Calu3 (cell line): ENCODE measurements around the gene THADA. TPM values are rescaled to one million over a fixed set of nuclear protein-coding genes. Genes with fewer than 3 reads are reported as not detected.
"Not testable (repeated sequence)": the region's sequence is repeated elsewhere in the genome, so short reads cannot be mapped to it uniquely, and the experiment has no call there.

Source experiments
- BruUV-seq: library from RNA; stranded (reverse); fragments of 400-500 nt; replicated peaks from 2 replicates; lab custom pipeline; 2021; lab: Mats Ljungman, UMichigan
- CTCF ChIA-PET: fragments of 300-600 bp; sonication (Branson Sonifier 250); formaldehyde crosslinking; loops from one replicate; lab custom pipeline; 2022; ENCODE audit warnings: antibody characterized with exemption; lab: Charles Lee
- DNase-seq: peaks from one replicate; pipeline ENCODE4 v3.0.0; 2022
- H3K27ac Mint-ChIP-seq: one replicate; pipeline ENCODE4 v1.8.0; 2022; ENCODE audit warnings: mixed read lengths; ENCODE audit not compliant: unreplicated experiment
- H3K27me3 Mint-ChIP-seq: one replicate; pipeline ENCODE4 v1.8.0; 2022; ENCODE audit warnings: mixed read lengths; ENCODE audit not compliant: unreplicated experiment
- H3K36me3 Mint-ChIP-seq: one replicate; pipeline ENCODE4 v1.8.0; 2022; ENCODE audit warnings: mild to moderate bottlenecking, moderate library complexity, mixed read lengths; ENCODE audit not compliant: insufficient read depth, unreplicated experiment
- H3K4me1 Mint-ChIP-seq: one replicate; pipeline ENCODE4 v1.8.0; 2022; ENCODE audit warnings: mild to moderate bottlenecking, low read depth, mixed read lengths; ENCODE audit not compliant: unreplicated experiment
- H3K4me3 Mint-ChIP-seq: one replicate; pipeline ENCODE4 v1.8.0; 2022; ENCODE audit warnings: mild to moderate bottlenecking, low read depth, moderate library complexity, mixed read lengths; ENCODE audit not compliant: unreplicated experiment
- H3K9me3 Mint-ChIP-seq: one replicate; pipeline ENCODE4 v1.8.0; 2022; ENCODE audit warnings: low read depth, mixed read lengths; ENCODE audit not compliant: unreplicated experiment
- CTCF ChIP-seq: fragments of 200-600 bp; IDR thresholded peaks from one replicate; pipeline ENCODE4 v1.8.0; 2022; ENCODE audit warnings: antibody characterized with exemption; ENCODE audit not compliant: unreplicated experiment
- intact Hi-C: fragments of 100-400 bp; cut with micrococcal nuclease; formaldehyde crosslinking; loops from one replicate; pipeline ENCODE4 v1.10.0; 2022; ENCODE audit not compliant: unreplicated experiment
- total RNA-seq: library from RNA; stranded (reverse); gene quantifications from 2 replicates; pipeline ENCODE4 v1.2.3, GENCODE V29; 2022

Gene THADA
- total RNA-seq, 1 experiment from 2014 or later, result 35.5 TPM

- Mint-ChIP-seq H3K4me1 (no peaks in the 10 kb centered on the region), H3K4me3 (no peak overlapping the region), H3K36me3 (peaks cover 10% of the 10 kb centered on the region), H3K27ac (no peak overlapping the region), H3K9me3 (no peaks in the 10 kb centered on the region), H3K27me3 (no peaks in the 10 kb centered on the region)
- intact Hi-C loops, result no loop called here
- TF ChIP-seq CTCF, result no peak
- CTCF ChIA-PET, result no interaction called here
- no peak for DNase-seq
- no TSS peak for BruUV-seq
Observed at GRCh38 chr2:43537137-43537536, 58.7 kb downstream of the THADA start.

GRCh38 chr2:43534569-43534968, 61.3 kb downstream of the THADA start:
- H3K27me3 Mint-ChIP-seq, result no peaks in the 10 kb centered on the region
- no TSS peak for BruUV-seq
- H3K4me3 Mint-ChIP-seq, result no peak overlapping the region
- H3K27ac Mint-ChIP-seq, result no peak overlapping the region
- CTCF ChIA-PET, result no interaction called here
- H3K4me1 Mint-ChIP-seq, result no peaks in the 10 kb centered on the region
- H3K9me3 Mint-ChIP-seq, result no peaks in the 10 kb centered on the region
- intact Hi-C loops, result no loop called here
- no peak for TF ChIP-seq CTCF
- H3K36me3 Mint-ChIP-seq, result peaks cover 10% of the 10 kb centered on the region
- no peak for DNase-seq

- H3K36me3 Mint-ChIP-seq, DNase-seq, H3K27me3 Mint-ChIP-seq, H3K9me3 Mint-ChIP-seq, H3K27ac Mint-ChIP-seq, intact Hi-C loops, BruUV-seq, H3K4me1 Mint-ChIP-seq, H3K4me3 Mint-ChIP-seq: not testable (repeated sequence)
- CTCF ChIA-PET, result interaction anchor here (0.7 kb wide), 1 partner anchor 80 kb away, joined by 6 read pairs; no protein-coding TSS in a partner anchor
Observed at GRCh38 chr2:43532572-43532971, 63.3 kb downstream of the THADA start.

DNA sequence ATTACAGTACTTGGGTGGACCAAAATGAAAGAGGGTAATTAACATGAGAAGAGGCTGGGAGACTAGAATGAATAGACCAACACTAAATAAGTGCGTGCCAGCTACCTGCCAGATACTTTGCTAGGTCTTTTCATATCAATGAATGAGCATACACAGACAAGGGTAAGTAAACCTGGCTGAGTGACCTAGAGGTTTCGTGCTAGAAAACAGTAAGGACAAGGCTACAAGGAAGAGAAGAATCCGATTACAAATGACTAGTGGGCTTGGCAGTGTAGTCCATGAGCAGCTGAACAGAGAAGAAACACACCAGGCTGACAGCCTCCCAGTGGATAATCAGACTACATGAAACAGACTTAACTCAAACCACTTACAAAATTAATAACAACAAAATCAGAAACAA, 64.6 kb downstream of the THADA start:
- intact Hi-C loops, result no loop called here
- Mint-ChIP-seq H3K27ac (no peak overlapping the region), H3K9me3 (no peaks in the 10 kb centered on the region), H3K4me3 (no peak overlapping the region), H3K27me3 (no peaks in the 10 kb centered on the region), H3K36me3 (peaks cover 6% of the 10 kb centered on the region), H3K4me1 (no peaks in the 10 kb centered on the region)
- no peak for TF ChIP-seq CTCF
- DNase-seq, result no peak
- CTCF ChIA-PET, result interaction anchor here (0.6 kb wide), 1 partner anchor 83 kb away, joined by 8 read pairs; no protein-coding TSS in a partner anchor
- BruUV-seq, result no TSS peak

DNA sequence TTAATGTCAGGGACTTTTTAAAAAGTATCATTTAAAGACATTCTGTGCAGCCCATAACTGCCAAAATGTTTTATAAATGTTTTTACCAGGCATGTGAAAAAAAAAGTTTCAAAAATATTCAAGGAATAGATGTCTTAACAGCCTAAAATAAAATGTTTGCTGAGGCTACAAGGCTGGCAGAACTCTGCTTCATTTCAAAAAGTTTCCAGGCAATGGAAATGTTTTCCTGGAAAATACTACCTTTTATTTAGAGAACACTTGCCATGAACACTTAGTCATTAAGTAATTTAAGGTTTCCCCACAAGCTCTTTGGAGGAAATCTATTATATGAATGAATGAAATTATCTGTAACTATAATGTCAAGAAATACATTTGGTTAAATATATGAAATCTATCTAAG, 68.8 kb downstream of the THADA start:
- no peaks in the 10 kb centered on the region for H3K4me1 Mint-ChIP-seq
- intact Hi-C loops, result no loop called here
- CTCF ChIA-PET, result no interaction called here

More for the DNA sequence above, 68.8 kb downstream of the THADA start:
- Mint-ChIP-seq H3K27me3 (no peaks in the 10 kb centered on the region), H3K9me3 (no peaks in the 10 kb centered on the region), H3K27ac (no peak overlapping the region), H3K4me3 (no peak overlapping the region), H3K36me3 (no peaks in the 10 kb centered on the region)
- no peak for TF ChIP-seq CTCF
- DNase-seq, result no peak
- BruUV-seq, result no TSS peak
